Inferior parietal cortex (tissue), 1 donor: ENCODE measurements around the gene TAC3.
A peak's percentile ranks its signal among the peaks of the same experiment; 100 is the strongest.

Experiments
- DNase-seq: peaks from one replicate; pipeline ENCODE4 v3.0.0-alpha.2; 2016; ENCODE audit errors: extremely low spot score

TAC3 gene

GRCh38 chr12:57005980-57006808 lies 10.1 kb downstream of the TAC3 start, which contains the start of gene ZBTB39:
TSS of gene ZBTB39 (minus strand) at chr12:57006546. CDS start at chr12:57004917, 1,629 bp downstream.
- peak; percentile 33 for DNase-seq

- DNase-seq, result no peak
These were observed 11.7 kb downstream of the TAC3 start for GRCh38 chr12:57004651-57005050.

GRCh38 chr12:57003395-57003794 lies 12.9 kb downstream of the TAC3 start:
- no peak for DNase-seq

GRCh38 chr12:57001448-57001906 lies 14.9 kb downstream of the TAC3 start:
- DNase-seq, result peak; percentile 25

- no peak for DNase-seq
These were observed 15.9 kb downstream of the TAC3 start for GRCh38 chr12:57000393-57000792.

- DNase-seq, result no peak
These were observed 16.9 kb downstream of the TAC3 start for GRCh38 chr12:56999456-56999855.

- no peak for DNase-seq
These were observed 17.3 kb downstream of the TAC3 start for GRCh38 chr12:56998981-56999380.

GRCh38 chr12:56998316-56998715 lies 18.0 kb downstream of the TAC3 start:
- DNase-seq, result no peak

GRCh38 chr12:56996793-56997545 lies 19.4 kb downstream of the TAC3 start:
- no peak for DNase-seq

- no peak for DNase-seq
These were observed 20.3 kb downstream of the TAC3 start for GRCh38 chr12:56995930-56996496.

- DNase-seq, result no peak
These were observed 21.0 kb downstream of the TAC3 start for GRCh38 chr12:56995201-56995929.

GRCh38 chr12:56994231-56994746 lies 22.0 kb downstream of the TAC3 start:
- no peak for DNase-seq

GRCh38 chr12:56993346-56993745 lies 23.0 kb downstream of the TAC3 start:
- no peak for DNase-seq

- no peak for DNase-seq
These were observed 24.7 kb downstream of the TAC3 start for GRCh38 chr12:56991319-56992246.

GRCh38 chr12:56990648-56991318 lies 25.5 kb downstream of the TAC3 start:
- DNase-seq, result no peak

- no peak for DNase-seq
These were observed 26.3 kb downstream of the TAC3 start for GRCh38 chr12:56989861-56990610.

- DNase-seq, result peak; percentile 33
These were observed 28.1 kb downstream of the TAC3 start for GRCh38 chr12:56988207-56988739.

- peak; percentile 85 for DNase-seq
These were observed 28.7 kb downstream of the TAC3 start for GRCh38 chr12:56987551-56988053.

GRCh38 chr12:56987011-56987410 lies 29.3 kb downstream of the TAC3 start:
- no peak for DNase-seq
